ENCODE data around the gene GMPPA. TPM values are rescaled to one million over a fixed set of nuclear protein-coding genes. Genes with fewer than 3 reads are reported as not detected.
A peak's percentile ranks its signal among the peaks of the same experiment; 100 is the strongest.

The GMPPA gene
- total RNA-seq, 1 donor from 2014 or later, result 27.7 TPM

DNA sequence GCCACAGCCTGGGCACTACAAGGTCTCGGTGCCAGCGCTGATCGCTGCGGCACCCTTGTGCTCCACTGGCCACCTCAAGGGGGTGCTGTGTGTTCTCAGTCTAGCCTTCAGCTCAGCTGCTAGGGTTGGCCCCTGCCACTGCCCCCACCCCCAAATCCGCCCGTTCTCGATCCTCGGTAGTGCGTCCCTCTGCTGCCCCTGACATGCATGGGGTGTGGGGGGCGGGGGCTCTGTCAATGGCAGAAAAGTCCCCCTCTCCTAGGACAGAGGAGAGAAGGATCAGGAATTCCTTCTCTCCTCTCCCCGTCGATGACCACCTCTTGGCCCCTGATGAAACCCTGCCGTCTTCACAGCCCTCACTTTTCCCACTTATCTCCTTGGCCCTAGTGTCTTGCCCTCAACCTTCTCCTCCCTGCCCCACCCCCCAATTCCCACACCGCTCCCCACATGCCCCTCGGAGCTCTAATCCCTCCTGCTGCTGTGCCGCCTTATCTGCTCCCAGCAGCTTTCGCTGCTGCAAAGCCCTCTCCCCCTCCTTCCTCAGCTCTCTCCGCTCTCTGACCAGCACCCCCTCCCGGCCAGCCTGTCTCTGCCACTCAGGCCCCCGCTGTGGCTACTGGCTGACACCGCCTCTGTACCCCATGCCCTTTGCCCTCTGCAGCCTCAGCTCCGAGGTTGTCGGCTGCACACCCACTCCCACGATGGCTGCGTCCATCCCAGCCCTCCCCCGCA, 11.3 kb downstream of the GMPPA start:
- Histone ChIP-seq H3K27me3 (ENCODE audit: control insufficient read depth in 3 of 3, insufficient read depth in 3 of 3, low read length in 3 of 3) (peaks cover 26 to 57% (median 33%) of the 10 kb centered on the region in 3 donors), H3K27ac (ENCODE audit: low read depth, low read length) (no peak overlapping the region), H3K4me1 (ENCODE audit: control insufficient read depth in 3 of 3, insufficient read depth in 3 of 3, low read length in 3 of 3) (peaks cover 18 to 20% (median 19%) of the 10 kb centered on the region in 3 donors), H3K9ac (ENCODE audit: low read depth in 1 of 3, low read length in 3 of 3) (peak overlapping the region in 1 of 3 donors; percentile 62), H3K36me3 (ENCODE audit: control insufficient read depth in 3 of 3, insufficient read depth in 3 of 3, low read length in 3 of 3) (peaks cover 9 to 15% (median 13%) of the 10 kb centered on the region in 3 donors), H3K4me3 (ENCODE audit: low read length in 3 of 3) (peak overlapping the region in 2 of 3 donors; percentile 27 to 58), H3K9me3 (ENCODE audit: control insufficient read depth in 3 of 3, low read length in 3 of 3) (no peaks in the 10 kb centered on the region)

DNA sequence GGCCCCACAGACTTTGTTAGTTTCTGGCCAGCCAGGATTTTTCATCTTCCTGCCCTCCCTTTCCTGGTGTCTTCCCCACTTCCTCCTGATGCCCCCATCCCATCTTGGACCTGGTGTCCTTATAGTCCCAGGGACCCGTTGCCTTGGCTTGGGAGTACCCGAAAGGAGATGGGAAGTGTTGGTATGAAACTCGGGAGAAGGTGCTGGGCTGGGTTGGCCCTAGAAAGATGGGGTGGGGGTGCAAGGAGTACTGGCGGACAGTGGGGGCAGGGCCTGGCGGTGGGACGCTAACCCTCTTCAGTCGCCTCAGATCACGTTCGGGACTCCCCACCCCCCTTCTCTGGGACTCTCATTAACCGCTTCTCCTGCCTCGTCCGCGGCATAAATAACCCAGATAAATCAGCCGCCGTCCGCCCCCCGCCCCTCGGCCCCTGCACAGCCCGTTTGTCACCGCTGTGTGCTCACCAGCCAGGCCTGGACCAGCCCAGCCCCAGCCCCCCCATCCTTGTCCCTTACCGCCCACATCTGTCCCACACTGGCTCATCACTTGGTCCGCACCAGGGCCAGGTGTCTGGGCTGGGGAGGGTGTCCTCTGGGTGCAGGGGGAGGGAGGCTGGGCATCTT, 11.9 kb downstream of the GMPPA start:
- no peaks in the 10 kb centered on the region for H3K9me3 ChIP-seq (ENCODE audit: control insufficient read depth in 3 of 3, low read length in 3 of 3)
- peaks cover 9 to 12% (median 10%) of the 10 kb centered on the region in 3 donors for H3K36me3 ChIP-seq (ENCODE audit: control insufficient read depth in 3 of 3, insufficient read depth in 3 of 3, low read length in 3 of 3)
- no peak overlapping the region for H3K9ac ChIP-seq (ENCODE audit: low read depth in 1 of 3, low read length in 3 of 3)
- H3K27ac ChIP-seq (ENCODE audit: low read depth, low read length), result no peak overlapping the region
- H3K4me3 ChIP-seq (ENCODE audit: low read length in 3 of 3), result no peak overlapping the region
- H3K4me1 ChIP-seq (ENCODE audit: control insufficient read depth in 3 of 3, insufficient read depth in 3 of 3, low read length in 3 of 3), result peaks cover 18 to 20% (median 19%) of the 10 kb centered on the region in 3 donors
- peaks cover 26 to 63% (median 37%) of the 10 kb centered on the region in 3 donors for H3K27me3 ChIP-seq (ENCODE audit: control insufficient read depth in 3 of 3, insufficient read depth in 3 of 3, low read length in 3 of 3)

DNA sequence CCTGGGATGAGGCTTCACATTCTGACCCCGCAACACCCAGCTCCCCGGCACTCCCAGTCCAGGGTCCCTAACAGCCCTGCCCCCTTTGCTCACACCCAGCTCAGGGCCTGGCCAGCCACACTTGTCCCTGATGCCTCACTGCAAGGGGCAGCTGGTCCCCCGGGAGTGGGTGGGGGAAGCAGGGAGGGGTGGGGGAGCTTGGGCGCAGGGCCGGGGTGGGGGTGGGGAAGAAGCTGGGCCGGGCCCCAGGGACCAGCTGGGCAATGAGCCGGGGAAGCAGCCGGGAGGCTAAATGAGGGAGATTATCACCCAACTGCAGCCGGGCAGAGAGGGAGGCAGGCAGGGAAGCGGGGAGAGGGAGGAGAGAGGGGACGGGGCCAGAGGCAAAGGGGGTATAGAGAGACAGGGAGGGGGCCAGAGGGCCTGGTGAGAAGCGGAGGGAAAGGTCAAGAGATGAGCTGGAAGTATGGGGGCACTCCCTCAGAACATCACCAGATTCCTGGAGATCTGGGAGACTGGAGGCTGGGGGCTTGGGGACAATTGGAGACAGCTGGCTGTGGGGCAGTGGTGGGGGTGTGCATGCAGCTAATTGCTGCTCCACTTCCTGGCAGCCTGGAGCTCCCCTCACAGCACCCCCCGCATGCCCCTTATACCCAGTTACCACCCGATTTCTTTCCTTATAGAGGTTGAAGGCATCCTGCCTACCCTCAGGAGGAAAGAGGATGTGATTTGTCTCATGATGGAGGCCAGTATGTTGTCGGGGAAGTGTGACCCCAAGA, 13.0 kb downstream of the GMPPA start:
- peaks cover 35 to 74% (median 47%) of the 10 kb centered on the region in 3 donors for H3K27me3 ChIP-seq (ENCODE audit: control insufficient read depth in 3 of 3, insufficient read depth in 3 of 3, low read length in 3 of 3)
- H3K4me3 ChIP-seq (ENCODE audit: low read length in 3 of 3), result no peak overlapping the region
- peaks cover 0 to under 1% (median under 1%) of the 10 kb centered on the region in 3 donors for H3K36me3 ChIP-seq (ENCODE audit: control insufficient read depth in 3 of 3, insufficient read depth in 3 of 3, low read length in 3 of 3)
- no peak overlapping the region for H3K9ac ChIP-seq (ENCODE audit: low read depth in 1 of 3, low read length in 3 of 3)
- peaks cover 18 to 20% (median 19%) of the 10 kb centered on the region in 3 donors for H3K4me1 ChIP-seq (ENCODE audit: control insufficient read depth in 3 of 3, insufficient read depth in 3 of 3, low read length in 3 of 3)
- H3K9me3 ChIP-seq (ENCODE audit: control insufficient read depth in 3 of 3, low read length in 3 of 3), result no peaks in the 10 kb centered on the region
- no peak overlapping the region for H3K27ac ChIP-seq (ENCODE audit: low read depth, low read length)

DNA sequence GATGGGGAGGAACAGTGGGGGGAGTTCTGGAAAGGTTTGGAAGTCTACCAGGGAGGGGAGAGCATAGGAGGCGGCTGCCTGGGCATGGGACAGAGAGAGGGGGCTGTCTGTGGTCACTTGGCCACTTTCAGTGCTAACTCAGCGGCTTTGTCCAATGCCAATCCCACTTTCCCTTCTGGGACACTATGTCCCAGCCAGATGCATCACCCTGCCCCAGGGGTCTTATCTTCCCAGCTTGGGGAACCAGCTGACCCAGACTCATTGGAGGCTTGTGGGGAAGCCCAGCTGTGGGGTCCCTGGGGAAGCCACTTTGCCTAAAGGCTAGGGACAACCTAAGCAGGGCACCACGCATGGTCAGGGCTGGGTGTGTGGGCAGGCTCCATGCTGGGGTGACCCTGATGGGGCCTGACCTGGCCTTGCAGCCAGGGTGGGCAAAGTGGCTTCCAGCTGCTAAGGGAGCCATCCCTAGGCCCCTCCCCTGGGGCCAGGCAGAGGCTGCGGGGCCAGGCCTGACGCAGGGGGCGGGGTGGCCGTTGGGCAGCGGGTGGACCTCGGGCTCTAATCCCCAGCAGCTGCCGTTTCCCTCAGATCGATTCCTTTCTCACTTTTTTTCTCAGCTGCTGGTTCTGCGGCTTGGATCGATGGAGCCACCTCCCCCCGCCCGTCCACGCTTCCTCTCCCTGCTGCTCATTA, 14.0 kb downstream of the GMPPA start:
- H3K4me1 ChIP-seq (ENCODE audit: control insufficient read depth in 3 of 3, insufficient read depth in 3 of 3, low read length in 3 of 3), result peaks cover 18 to 20% (median 19%) of the 10 kb centered on the region in 3 donors
- H3K4me3 ChIP-seq (ENCODE audit: low read length in 3 of 3), result no peak overlapping the region
- peaks cover 36 to 78% (median 54%) of the 10 kb centered on the region in 3 donors for H3K27me3 ChIP-seq (ENCODE audit: control insufficient read depth in 3 of 3, insufficient read depth in 3 of 3, low read length in 3 of 3)
- no peaks in the 10 kb centered on the region for H3K9me3 ChIP-seq (ENCODE audit: control insufficient read depth in 3 of 3, low read length in 3 of 3)
- H3K9ac ChIP-seq (ENCODE audit: low read depth in 1 of 3, low read length in 3 of 3), result no peak overlapping the region
- H3K27ac ChIP-seq (ENCODE audit: low read depth, low read length), result no peak overlapping the region
- no peaks in the 10 kb centered on the region for H3K36me3 ChIP-seq (ENCODE audit: control insufficient read depth in 3 of 3, insufficient read depth in 3 of 3, low read length in 3 of 3)

DNA sequence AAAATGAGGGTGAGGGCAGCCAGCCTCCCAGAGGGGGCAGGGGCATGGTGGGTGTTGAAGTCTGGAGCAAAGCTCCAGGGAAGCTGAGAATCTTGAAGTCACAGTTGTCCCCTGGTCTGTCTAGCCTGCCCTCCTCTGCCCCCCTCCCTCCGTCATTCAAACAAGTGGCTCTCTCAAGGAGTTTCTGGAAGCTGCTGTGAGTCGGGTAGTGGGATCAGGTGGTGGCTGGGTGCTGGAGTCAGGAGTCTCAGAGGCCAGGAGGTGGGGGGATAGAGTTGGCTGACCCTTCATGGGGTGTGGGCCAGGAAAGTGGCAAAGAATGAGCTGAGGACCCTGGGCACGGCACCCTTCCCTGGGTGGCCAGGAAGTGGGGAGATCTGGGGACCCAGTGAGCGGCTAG, 15.1 kb downstream of the GMPPA start:
- peak overlapping the region in 1 of 3 donors; percentile 50 for H3K9ac ChIP-seq (ENCODE audit: low read depth in 1 of 3, low read length in 3 of 3)
- H3K9me3 ChIP-seq (ENCODE audit: control insufficient read depth in 3 of 3, low read length in 3 of 3), result no peaks in the 10 kb centered on the region
- H3K36me3 ChIP-seq (ENCODE audit: control insufficient read depth in 3 of 3, insufficient read depth in 3 of 3, low read length in 3 of 3), result no peaks in the 10 kb centered on the region
- H3K27me3 ChIP-seq (ENCODE audit: control insufficient read depth in 3 of 3, insufficient read depth in 3 of 3, low read length in 3 of 3), result peaks cover 36 to 69% (median 54%) of the 10 kb centered on the region in 3 donors
- H3K4me1 ChIP-seq (ENCODE audit: control insufficient read depth in 3 of 3, insufficient read depth in 3 of 3, low read length in 3 of 3), result peaks cover 18 to 20% (median 19%) of the 10 kb centered on the region in 3 donors
- H3K27ac ChIP-seq (ENCODE audit: low read depth, low read length), result no peak overlapping the region
- no peak overlapping the region for H3K4me3 ChIP-seq (ENCODE audit: low read length in 3 of 3)

DNA sequence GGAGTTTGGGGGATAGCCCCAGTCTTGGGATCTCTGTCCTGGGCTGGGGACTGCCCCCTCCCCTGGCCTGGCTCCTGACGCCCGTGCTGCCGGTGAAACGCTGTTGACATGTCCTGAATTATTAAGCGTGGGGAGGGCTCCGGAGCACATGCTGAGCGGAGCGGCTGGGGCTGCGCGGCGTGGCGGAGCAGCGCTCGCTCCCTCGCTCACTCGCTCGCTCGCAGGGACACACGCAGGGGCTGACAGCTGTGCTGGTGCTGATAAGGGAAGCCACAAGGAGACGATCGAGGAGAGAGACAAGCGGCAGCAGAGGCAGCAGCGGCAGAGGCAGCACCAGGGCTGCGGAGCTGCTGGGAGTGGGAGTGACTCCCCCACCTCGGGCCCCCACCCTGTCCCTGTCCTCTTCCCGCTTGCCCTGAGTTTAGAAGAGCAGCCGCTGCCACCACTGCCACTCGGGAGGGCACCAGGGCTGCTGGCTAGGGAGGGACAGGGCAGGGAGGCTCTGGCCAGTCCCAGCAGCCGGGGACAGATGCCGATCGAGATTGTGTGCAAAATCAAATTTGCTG, 15.6 kb downstream of the GMPPA start, which contains the start of gene ASIC4:
ASIC4 (plus strand) TSS at position 287 of the 566 bp plus-strand sequence; CDS start at position 530, 243 bp downstream.
- Histone ChIP-seq H3K27ac (ENCODE audit: low read depth, low read length) (no peak within 1 kb of the TSS), H3K4me1 (ENCODE audit: control insufficient read depth in 3 of 3, insufficient read depth in 3 of 3, low read length in 3 of 3) (peaks cover 18 to 22% (median 21%) of the 10 kb centered on the region in 3 donors), H3K36me3 (ENCODE audit: control insufficient read depth in 3 of 3, insufficient read depth in 3 of 3, low read length in 3 of 3) (no peaks in the 10 kb centered on the region), H3K27me3 (ENCODE audit: control insufficient read depth in 3 of 3, insufficient read depth in 3 of 3, low read length in 3 of 3) (peaks cover 36 to 69% (median 54%) of the 10 kb centered on the region in 3 donors), H3K9me3 (ENCODE audit: control insufficient read depth in 3 of 3, low read length in 3 of 3) (no peaks in the 10 kb centered on the region), H3K9ac (ENCODE audit: low read depth in 1 of 3, low read length in 3 of 3) (peak within 1 kb of the TSS in 2 of 3 donors; percentile 23 to 50), H3K4me3 (ENCODE audit: low read length in 3 of 3) (peak within 1 kb of the TSS in 1 of 3 donors; percentile 13)

DNA sequence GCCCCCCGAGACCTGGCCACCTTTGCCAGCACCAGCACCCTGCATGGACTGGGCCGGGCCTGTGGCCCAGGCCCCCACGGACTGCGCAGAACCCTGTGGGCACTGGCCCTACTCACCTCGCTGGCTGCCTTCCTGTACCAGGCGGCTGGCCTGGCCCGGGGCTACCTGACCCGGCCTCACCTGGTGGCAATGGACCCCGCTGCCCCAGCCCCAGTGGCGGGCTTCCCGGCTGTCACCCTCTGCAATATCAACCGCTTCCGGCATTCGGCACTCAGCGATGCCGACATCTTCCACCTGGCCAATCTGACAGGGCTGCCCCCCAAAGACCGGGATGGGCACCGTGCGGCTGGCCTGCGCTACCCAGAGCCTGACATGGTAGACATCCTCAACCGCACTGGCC, 16.1 kb downstream of the GMPPA start:
- Histone ChIP-seq H3K36me3 (ENCODE audit: control insufficient read depth in 3 of 3, insufficient read depth in 3 of 3, low read length in 3 of 3) (no peaks in the 10 kb centered on the region), H3K4me1 (ENCODE audit: control insufficient read depth in 3 of 3, insufficient read depth in 3 of 3, low read length in 3 of 3) (peaks cover 15 to 19% (median 19%) of the 10 kb centered on the region in 3 donors), H3K27ac (ENCODE audit: low read depth, low read length) (no peak overlapping the region), H3K9ac (ENCODE audit: low read depth in 1 of 3, low read length in 3 of 3) (no peak overlapping the region), H3K4me3 (ENCODE audit: low read length in 3 of 3) (no peak overlapping the region), H3K9me3 (ENCODE audit: control insufficient read depth in 3 of 3, low read length in 3 of 3) (no peaks in the 10 kb centered on the region), H3K27me3 (ENCODE audit: control insufficient read depth in 3 of 3, insufficient read depth in 3 of 3, low read length in 3 of 3) (peaks cover 36 to 69% (median 54%) of the 10 kb centered on the region in 3 donors)

DNA sequence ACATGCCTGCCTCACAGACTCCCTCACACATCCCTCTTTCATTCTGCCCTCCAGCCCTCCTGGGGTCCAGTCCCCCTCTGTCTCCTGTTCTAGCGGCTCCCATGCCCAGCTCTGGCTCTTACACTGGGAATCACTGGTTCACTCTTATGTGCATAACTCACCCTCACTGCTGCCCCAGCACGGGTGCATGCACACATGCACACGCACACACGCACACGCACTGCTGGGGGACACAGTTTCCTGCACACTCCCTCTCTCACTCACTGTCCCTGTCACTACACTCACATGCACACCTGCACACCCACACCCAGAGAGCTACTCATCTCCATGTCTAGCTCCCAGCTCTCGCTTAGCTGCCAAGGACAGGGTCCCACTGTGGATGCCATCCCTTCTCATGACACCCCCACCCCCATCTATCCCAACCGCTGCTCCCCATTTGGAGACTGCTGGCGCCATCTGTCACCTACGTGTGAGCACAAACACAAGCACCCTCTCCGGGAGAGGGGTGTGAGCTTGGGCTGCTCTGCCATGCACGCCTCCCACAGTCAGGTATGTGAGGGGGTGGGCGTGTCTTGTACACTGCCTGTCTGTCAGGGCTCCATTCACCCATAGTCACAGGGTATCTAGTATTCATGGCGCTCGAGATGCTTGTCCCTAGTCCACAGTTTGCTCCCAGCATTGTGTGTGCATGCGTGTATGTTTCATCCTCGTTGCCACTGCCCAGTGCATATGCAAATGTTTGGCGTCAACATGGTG, 17.4 kb downstream of the GMPPA start:
- peaks cover 8 to 16% (median 15%) of the 10 kb centered on the region in 3 donors for H3K4me1 ChIP-seq (ENCODE audit: control insufficient read depth in 3 of 3, insufficient read depth in 3 of 3, low read length in 3 of 3)
- H3K36me3 ChIP-seq (ENCODE audit: control insufficient read depth in 3 of 3, insufficient read depth in 3 of 3, low read length in 3 of 3), result no peaks in the 10 kb centered on the region
- no peak overlapping the region for H3K27ac ChIP-seq (ENCODE audit: low read depth, low read length)
- H3K4me3 ChIP-seq (ENCODE audit: low read length in 3 of 3), result no peak overlapping the region
- H3K9ac ChIP-seq (ENCODE audit: low read depth in 1 of 3, low read length in 3 of 3), result no peak overlapping the region
- peaks cover 31 to 59% (median 51%) of the 10 kb centered on the region in 3 donors for H3K27me3 ChIP-seq (ENCODE audit: control insufficient read depth in 3 of 3, insufficient read depth in 3 of 3, low read length in 3 of 3)
- no peaks in the 10 kb centered on the region for H3K9me3 ChIP-seq (ENCODE audit: control insufficient read depth in 3 of 3, low read length in 3 of 3)
